ENCODE measurements around the gene SOWAHB.

The SOWAHB gene

DNA sequence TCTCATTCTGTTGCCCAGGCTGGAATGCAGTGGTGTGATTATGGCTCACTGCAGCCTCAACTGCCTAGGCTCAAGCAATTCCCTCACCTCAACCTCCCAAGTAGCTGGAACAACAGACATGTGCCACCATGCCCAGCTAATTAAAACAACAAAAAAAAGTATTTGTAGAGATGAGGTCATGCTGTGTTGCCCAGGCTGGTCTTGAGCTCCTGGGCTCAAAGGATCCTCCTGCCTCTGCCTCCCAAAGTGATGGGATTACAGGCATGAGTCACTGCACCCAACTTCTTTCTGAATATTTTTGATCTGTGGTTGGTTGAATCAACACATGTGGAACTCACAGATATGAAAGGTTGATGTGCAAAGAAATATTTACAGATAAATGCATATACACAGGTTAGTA, 33.1 kb upstream of the SOWAHB start:
- H3K4me2 ChIP-seq (ENCODE audit: insufficient read depth, low read length): no peak overlapping the region
- H3K27ac ChIP-seq (ENCODE audit: low read length): no peak overlapping the region
- H3K9ac ChIP-seq (ENCODE audit: low read depth, low read length): no peak overlapping the region
- ATAC-seq (ENCODE audit: insufficient read depth, low read depth) (no peak), DNase-seq (no peak)
- H3K4me1 ChIP-seq (ENCODE audit: insufficient read depth, low read length): no peaks in the 10 kb centered on the region
- no peaks in the 10 kb centered on the region for H4K20me1 ChIP-seq (ENCODE audit: insufficient read depth, low read length)
- TF ChIP-seq, protein P1, sequence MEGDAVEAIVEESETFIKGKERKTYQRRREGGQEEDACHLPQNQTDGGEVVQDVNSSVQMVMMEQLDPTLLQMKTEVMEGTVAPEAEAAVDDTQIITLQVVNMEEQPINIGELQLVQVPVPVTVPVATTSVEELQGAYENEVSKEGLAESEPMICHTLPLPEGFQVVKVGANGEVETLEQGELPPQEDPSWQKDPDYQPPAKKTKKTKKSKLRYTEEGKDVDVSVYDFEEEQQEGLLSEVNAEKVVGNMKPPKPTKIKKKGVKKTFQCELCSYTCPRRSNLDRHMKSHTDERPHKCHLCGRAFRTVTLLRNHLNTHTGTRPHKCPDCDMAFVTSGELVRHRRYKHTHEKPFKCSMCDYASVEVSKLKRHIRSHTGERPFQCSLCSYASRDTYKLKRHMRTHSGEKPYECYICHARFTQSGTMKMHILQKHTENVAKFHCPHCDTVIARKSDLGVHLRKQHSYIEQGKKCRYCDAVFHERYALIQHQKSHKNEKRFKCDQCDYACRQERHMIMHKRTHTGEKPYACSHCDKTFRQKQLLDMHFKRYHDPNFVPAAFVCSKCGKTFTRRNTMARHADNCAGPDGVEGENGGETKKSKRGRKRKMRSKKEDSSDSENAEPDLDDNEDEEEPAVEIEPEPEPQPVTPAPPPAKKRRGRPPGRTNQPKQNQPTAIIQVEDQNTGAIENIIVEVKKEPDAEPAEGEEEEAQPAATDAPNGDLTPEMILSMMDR (IDR thresholded peaks at IDR 0.05; ENCODE audit: borderline replicate concordance, extremely low read depth, low read length, poor library complexity, severe bottlenecking): no peak
- no peak for TF ChIP-seq EZH2 (IDR thresholded peaks at IDR 0.05; ENCODE audit: borderline replicate concordance, low read depth, low read length, severe bottlenecking)
- no peaks in the 10 kb centered on the region for H3K9me3 ChIP-seq (ENCODE audit: insufficient read depth, low read length, severe bottlenecking)
- H3K79me2 ChIP-seq (ENCODE audit: insufficient read depth, low read length): no peaks in the 10 kb centered on the region
- no peak overlapping the region for H2AFZ ChIP-seq (ENCODE audit: low read depth, low read length)
- H3K4me3 ChIP-seq (ENCODE audit: low read depth in 1 of 2, low read length in 2 of 2): no peak overlapping the region
- no peaks in the 10 kb centered on the region for H3K36me3 ChIP-seq (ENCODE audit: insufficient read depth, low read length)
- H3K27me3 ChIP-seq (ENCODE audit: insufficient read depth, low read length, poor library complexity): peaks cover 7% of the 10 kb centered on the region

- H3K4me3 ChIP-seq (ENCODE audit: low read depth in 1 of 2, low read length in 2 of 2): no peak overlapping the region
- H3K27ac ChIP-seq (ENCODE audit: low read length): no peak overlapping the region
- H3K9me3 ChIP-seq (ENCODE audit: insufficient read depth, low read length, severe bottlenecking): no peaks in the 10 kb centered on the region
- H3K36me3 ChIP-seq (ENCODE audit: insufficient read depth, low read length): no peaks in the 10 kb centered on the region
- no peaks in the 10 kb centered on the region for H3K4me1 ChIP-seq (ENCODE audit: insufficient read depth, low read length)
- DNase-seq (no peak), ATAC-seq (ENCODE audit: insufficient read depth, low read depth) (no peak)
- no peak overlapping the region for H2AFZ ChIP-seq (ENCODE audit: low read depth, low read length)
- no peaks in the 10 kb centered on the region for H3K79me2 ChIP-seq (ENCODE audit: insufficient read depth, low read length)
- H3K27me3 ChIP-seq (ENCODE audit: insufficient read depth, low read length, poor library complexity): peaks cover 7% of the 10 kb centered on the region
- TF ChIP-seq, protein P1 (IDR thresholded peaks at IDR 0.05; ENCODE audit: borderline replicate concordance, extremely low read depth, low read length, poor library complexity, severe bottlenecking): no peak
- TF ChIP-seq EZH2 (IDR thresholded peaks at IDR 0.05; ENCODE audit: borderline replicate concordance, low read depth, low read length, severe bottlenecking): no peak
- H3K9ac ChIP-seq (ENCODE audit: low read depth, low read length): no peak overlapping the region
- H4K20me1 ChIP-seq (ENCODE audit: insufficient read depth, low read length): no peaks in the 10 kb centered on the region
- H3K4me2 ChIP-seq (ENCODE audit: insufficient read depth, low read length): no peak overlapping the region
Observed at GRCh38 chr4:76930685-76931084, 32.7 kb upstream of the SOWAHB start.

GRCh38 chr4:76926841-76927240, 28.9 kb upstream of the SOWAHB start:
- TF ChIP-seq, protein P1 (IDR thresholded peaks at IDR 0.05; ENCODE audit: borderline replicate concordance, extremely low read depth, low read length, poor library complexity, severe bottlenecking): no peak
- TF ChIP-seq EZH2 (IDR thresholded peaks at IDR 0.05; ENCODE audit: borderline replicate concordance, low read depth, low read length, severe bottlenecking): no peak
- H3K9ac ChIP-seq (ENCODE audit: low read depth, low read length): no peak overlapping the region
- no peaks in the 10 kb centered on the region for H4K20me1 ChIP-seq (ENCODE audit: insufficient read depth, low read length)
- no peaks in the 10 kb centered on the region for H3K4me1 ChIP-seq (ENCODE audit: insufficient read depth, low read length)
- no peak overlapping the region for H3K27ac ChIP-seq (ENCODE audit: low read length)
- H3K36me3 ChIP-seq (ENCODE audit: insufficient read depth, low read length): no peaks in the 10 kb centered on the region
- DNase-seq: no peak
- ATAC-seq (ENCODE audit: insufficient read depth, low read depth): no peak
- H3K79me2 ChIP-seq (ENCODE audit: insufficient read depth, low read length): no peaks in the 10 kb centered on the region
- no peak overlapping the region for H3K4me2 ChIP-seq (ENCODE audit: insufficient read depth, low read length)
- no peak overlapping the region for H3K4me3 ChIP-seq (ENCODE audit: low read depth in 1 of 2, low read length in 2 of 2)
- H3K27me3 ChIP-seq (ENCODE audit: insufficient read depth, low read length, poor library complexity): peaks cover 7% of the 10 kb centered on the region
- no peaks in the 10 kb centered on the region for H3K9me3 ChIP-seq (ENCODE audit: insufficient read depth, low read length, severe bottlenecking)
- H2AFZ ChIP-seq (ENCODE audit: low read depth, low read length): no peak overlapping the region
